Fibroblast of villous mesenchyme (primary cell): Measurements from ENCODE around the gene BRCA1. TPM values are rescaled to one million over a fixed set of nuclear protein-coding genes. Genes with fewer than 3 reads are reported as not detected.

Source experiments
- DNase-seq: peaks from one replicate; pipeline ENCODE4 v3.0.0-alpha.2; 2010; ENCODE audit warnings: low read depth
- H3K4me3 ChIP-seq: 2 replicates; pipeline ENCODE4 v1.5.1; 2011; ENCODE audit warnings: low read depth, mild to moderate bottlenecking, low read length
- CTCF ChIP-seq: IDR thresholded peaks from 2 replicates; pipeline ENCODE4 v1.5.1; 2012; ENCODE audit warnings: low read depth, mild to moderate bottlenecking, low read length; ENCODE audit not compliant: insufficient read depth
- total RNA-seq: library from RNA; depleted of rRNA; stranded (reverse); fragments of >200 nt; gene quantifications from 2 replicates; pipeline ENCODE4 v1.2.3, GENCODE V29; 2012

Gene BRCA1
- total RNA-seq, 1 donor = 16.8 TPM

DNA sequence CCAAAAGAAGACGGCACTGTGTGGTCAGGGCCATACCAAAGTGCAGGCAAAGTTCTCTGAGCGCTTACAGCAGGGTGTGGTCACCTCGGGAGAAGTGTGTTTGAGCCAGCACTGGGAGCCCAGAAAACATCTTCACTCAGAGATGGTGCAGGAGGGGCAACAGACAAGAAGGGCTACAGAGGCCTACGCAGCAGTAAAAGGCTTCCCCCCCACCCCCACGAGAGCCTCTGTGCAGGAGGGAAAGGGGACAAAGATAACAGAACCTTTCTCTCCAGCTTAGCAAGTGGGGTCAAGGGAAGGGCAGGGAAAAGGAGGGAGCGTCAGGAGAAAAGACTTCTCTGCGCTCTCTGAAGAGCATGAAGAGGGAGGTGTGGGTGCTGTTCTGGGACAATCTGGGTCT, 105.7 kb downstream of the BRCA1 start:
- DNase-seq = peak; percentile 44
- H3K4me3 ChIP-seq = peak overlapping the region; percentile 99
- TF ChIP-seq CTCF = no peak

DNA sequence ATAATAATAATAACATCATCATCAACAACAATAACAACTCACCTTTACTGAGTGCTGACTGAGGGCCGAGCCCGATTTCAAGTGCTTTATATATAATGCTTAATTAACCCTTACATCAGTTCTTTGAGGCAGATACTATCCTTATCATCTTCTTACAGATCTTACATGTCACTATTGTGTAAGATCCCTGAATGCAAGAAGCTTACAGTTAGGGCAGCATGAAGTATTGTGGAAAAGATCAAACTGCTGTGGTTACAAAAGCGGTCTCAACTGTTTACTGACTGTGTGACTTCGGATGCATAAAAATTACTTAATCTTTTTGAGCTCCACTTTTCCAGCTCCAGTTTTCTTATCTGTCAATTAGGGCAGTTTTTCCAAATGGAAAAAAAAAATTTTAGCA, 106.2 kb downstream of the BRCA1 start:
- TF ChIP-seq CTCF = no peak
- DNase-seq = peak; percentile 74
- peak overlapping the region; percentile 99 for H3K4me3 ChIP-seq

GRCh38 chr17:43018008-43018853, 106.9 kb downstream of the BRCA1 start:
- DNase-seq = no peak
- H3K4me3 ChIP-seq = no peak overlapping the region
- TF ChIP-seq CTCF = no peak

DNA sequence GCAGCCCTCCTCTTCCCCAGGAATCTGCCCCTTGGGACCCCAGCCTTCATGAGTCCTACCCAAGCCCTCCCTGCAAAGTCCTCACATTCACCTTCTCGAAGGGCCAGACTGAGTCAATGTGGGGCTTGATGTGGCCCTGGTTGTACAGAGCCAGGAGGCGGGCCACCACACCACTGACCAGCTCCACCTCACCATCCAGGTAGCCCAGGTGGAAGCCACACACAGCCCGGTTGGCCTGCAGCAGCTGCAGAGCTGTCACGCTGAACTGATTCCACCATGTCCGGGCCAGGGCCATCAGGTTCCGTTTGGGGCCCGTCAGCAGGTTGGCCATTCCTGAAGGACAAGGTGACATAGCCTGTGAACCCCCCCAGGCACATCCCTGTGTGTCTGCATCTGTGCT, 108.9 kb downstream of the BRCA1 start:
- no peak overlapping the region for H3K4me3 ChIP-seq
- no peak for DNase-seq
- TF ChIP-seq CTCF = no peak

DNA sequence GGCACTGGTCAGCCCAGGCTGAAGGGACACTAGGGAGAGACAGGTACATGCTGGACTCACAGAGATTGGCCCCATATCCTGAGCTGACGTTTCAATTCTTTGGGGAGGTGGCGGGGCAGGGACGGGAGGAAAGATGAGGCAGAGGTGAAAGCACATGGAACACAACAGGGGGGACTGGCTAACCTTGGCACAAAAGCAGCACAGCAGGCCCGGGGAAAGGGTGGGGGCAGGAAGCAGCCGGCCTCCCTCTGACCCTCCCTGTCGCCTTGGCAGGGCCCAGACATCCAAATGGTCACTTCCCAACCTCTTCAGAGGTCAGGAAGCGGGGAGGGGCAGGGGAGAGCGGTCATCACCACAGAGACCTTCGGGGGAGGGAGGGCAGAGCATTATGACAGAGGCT, 109.6 kb downstream of the BRCA1 start:
- H3K4me3 ChIP-seq = no peak overlapping the region
- no peak for DNase-seq
- TF ChIP-seq CTCF = no peak

DNA sequence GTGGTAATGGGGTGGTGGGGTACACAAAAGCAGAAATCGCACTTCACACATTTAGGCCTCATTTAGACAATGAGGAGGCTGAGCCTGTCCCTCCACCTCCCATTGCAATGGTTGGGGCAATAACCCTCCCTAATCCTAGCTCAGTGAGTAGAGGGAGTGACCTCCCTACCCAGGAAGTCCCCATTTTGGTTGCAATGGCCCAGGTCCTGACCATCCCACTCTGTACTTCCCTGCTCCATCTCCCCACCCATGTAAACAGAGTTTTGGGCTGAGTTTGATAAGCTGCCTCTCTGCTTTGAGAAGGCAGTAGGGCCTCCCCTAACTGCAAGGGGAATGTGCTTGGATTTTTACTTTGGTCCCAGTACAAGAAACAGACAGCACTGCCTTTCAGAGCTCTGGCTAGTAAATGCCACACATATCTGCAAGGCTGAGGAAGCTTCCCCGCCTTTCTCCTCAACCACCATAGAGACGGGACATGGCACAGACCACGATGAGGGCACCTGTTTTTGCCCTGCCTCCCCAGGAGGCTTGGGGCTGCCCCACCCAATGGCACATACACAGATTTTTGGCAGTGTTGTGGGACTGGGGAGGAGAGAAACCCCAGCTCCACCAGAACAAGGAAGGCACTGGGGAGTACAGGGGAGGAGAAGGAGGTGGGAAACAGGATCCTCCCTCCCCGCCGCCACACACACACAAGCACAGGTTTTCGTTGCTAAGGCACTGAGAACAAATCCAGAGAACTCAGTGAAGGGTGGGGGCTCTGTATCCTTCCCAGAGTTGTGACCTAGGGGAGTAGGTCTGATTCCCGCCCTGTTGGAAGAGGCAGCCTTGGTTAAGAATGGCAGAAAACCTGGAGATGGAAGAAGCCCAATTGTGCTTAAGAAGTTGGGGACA, 110.3 kb downstream of the BRCA1 start:
- H3K4me3 ChIP-seq = no peak overlapping the region
- no peak for TF ChIP-seq CTCF
- DNase-seq = no peak
